HepG2 (cell line): ENCODE measurements around the gene NYNRIN. TPM values are rescaled to one million over a fixed set of nuclear protein-coding genes. Genes with fewer than 3 reads are reported as not detected.

Source experiments
- AGO1 ChIP-seq: fragments of 200-400 bp; formaldehyde crosslinking; IDR thresholded peaks from 2 replicates; pipeline ENCODE4 v1.6.1; 2017; ENCODE audit warnings: mild to moderate bottlenecking, low read depth, low read length, moderate library complexity; ENCODE audit not compliant: poor library complexity, severe bottlenecking
- AKAP8 ChIP-seq: sonication (generic); formaldehyde crosslinking; IDR thresholded peaks from 2 replicates; pipeline ENCODE4 v1.5.1; 2020; ENCODE audit warnings: mild to moderate bottlenecking, missing genetic modification reagents
- FOXO1 ChIP-seq: sonication (generic); formaldehyde crosslinking; IDR thresholded peaks from 2 replicates; pipeline ENCODE4 v1.4.0; 2020; ENCODE audit warnings: missing genetic modification reagents
- GATAD2A ChIP-seq: IDR thresholded peaks from 2 replicates; pipeline ENCODE4 v1.6.1; 2016
- MAZ ChIP-seq, 2 experiments: sonication (generic) in 1 of 2; formaldehyde crosslinking in 1 of 2; IDR thresholded peaks; 2 replicates each; pipeline versions ENCODE4 v1.5.0 to v1.6.1; 2012 to 2020; ENCODE audit warnings: low read depth in 2 of 2, mild to moderate bottlenecking in 2 of 2, borderline replicate concordance in 1 of 2, improper control_type of control experiment in 1 of 2, low read length in 1 of 2, missing genetic modification reagents in 1 of 2, moderate library complexity in 1 of 2
- MIXL1 ChIP-seq: IDR thresholded peaks from 2 replicates; pipeline ENCODE4 v1.6.1; 2016
- PCBP1 ChIP-seq: fragments of 200-400 bp; formaldehyde crosslinking; IDR thresholded peaks from 2 replicates; pipeline ENCODE4 v1.6.1; 2017; ENCODE audit warnings: mild to moderate bottlenecking, low read depth, low read length, borderline replicate concordance
- PHF8 ChIP-seq: sonication (generic); formaldehyde crosslinking; IDR thresholded peaks from 2 replicates; pipeline ENCODE4 v1.5.0; 2020; ENCODE audit warnings: missing genetic modification reagents
- RXRB ChIP-seq: IDR thresholded peaks from 2 replicates; pipeline ENCODE4 v1.6.1; 2016; ENCODE audit warnings: borderline replicate concordance, missing genetic modification reagents, missing compliant biosample characterization
- SNRNP70 ChIP-seq: fragments of 200-400 bp; formaldehyde crosslinking; IDR thresholded peaks from 2 replicates; pipeline ENCODE4 v1.6.1; 2017; ENCODE audit warnings: mild to moderate bottlenecking, low read depth, low read length, moderate library complexity
- STAG1 ChIP-seq: sonication (generic); formaldehyde crosslinking; IDR thresholded peaks from 2 replicates; pipeline ENCODE4 v1.4.0; 2020; ENCODE audit warnings: missing genetic modification reagents
- ZNF101 ChIP-seq: sonication (generic); formaldehyde crosslinking; IDR thresholded peaks from 2 replicates; pipeline ENCODE4 v1.4.0; 2020; ENCODE audit warnings: mild to moderate bottlenecking, low read depth, missing genetic modification reagents, borderline replicate concordance
- ZNF331 ChIP-seq: sonication (generic); formaldehyde crosslinking; IDR thresholded peaks from 2 replicates; pipeline ENCODE4 v1.4.0; 2020; ENCODE audit warnings: missing genetic modification reagents
- ZNF501 ChIP-seq: sonication (generic); formaldehyde crosslinking; IDR thresholded peaks from 2 replicates; pipeline ENCODE4 v1.5.1; 2020; ENCODE audit warnings: mild to moderate bottlenecking, moderate library complexity, missing genetic modification reagents
- ZNF546 ChIP-seq: sonication (generic); formaldehyde crosslinking; conservative IDR thresholded peaks from 2 replicates; pipeline ENCODE4 v1.8.1; 2023; ENCODE audit warnings: mild to moderate bottlenecking, missing genetic modification reagents
- ZSCAN25 ChIP-seq: sonication (generic); formaldehyde crosslinking; IDR thresholded peaks from 2 replicates; pipeline ENCODE4 v1.8.0; 2022; ENCODE audit warnings: mild to moderate bottlenecking, missing genetic modification reagents
- polyA plus RNA-seq, 8 experiments: library from polyadenylated mRNA; depleted of rRNA in 3 of 8; stranded (reverse) in 7 of 8; unstranded in 1 of 8; fragments of >200 nt; fragmentation: Illumina TruSeq in 4 of 8; extraction: Trizol in 4 of 8; gene quantifications; 2 replicates each; pipeline versions ENCODE4 v1.2.1 to v1.2.3, GENCODE V29; 2011 to 2016; ENCODE audit warnings: low read depth in 4 of 8, missing spikeins in 1 of 8, mixed read lengths in 1 of 8; ENCODE audit not compliant: insufficient read depth in 1 of 8
- total RNA-seq, 5 experiments: library from RNA; depleted of rRNA; stranded (reverse); fragments of >200 nt; fragmentation: Illumina TruSeq; extraction: Trizol; gene quantifications; 2 replicates each; pipeline ENCODE4 v1.2.3, GENCODE V29; 2016; ENCODE audit warnings: low read depth in 1 of 5
- TF ChIP-seq, protein P1 (sequence below): sonication (generic); formaldehyde crosslinking; IDR thresholded peaks from 2 replicates; pipeline ENCODE4 v1.8.1; 2022; ENCODE audit warnings: mild to moderate bottlenecking, missing genetic modification reagents
- TF ChIP-seq, protein P2 (sequence below): sonication (generic); formaldehyde crosslinking; IDR thresholded peaks from 2 replicates; pipeline ENCODE4 v1.4.0; 2020; ENCODE audit warnings: missing genetic modification reagents, mild to moderate bottlenecking, borderline replicate concordance
- TF ChIP-seq, protein P3 (sequence below): sonication (generic); formaldehyde crosslinking; IDR thresholded peaks from 2 replicates; pipeline ENCODE4 v1.8.0; 2022; ENCODE audit warnings: missing genetic modification reagents, low read depth, mild to moderate bottlenecking, borderline replicate concordance
- TF ChIP-seq, protein P4 (sequence below): sonication (generic); formaldehyde crosslinking; IDR thresholded peaks from 2 replicates; pipeline ENCODE4 v1.5.1; 2020; ENCODE audit warnings: mild to moderate bottlenecking, missing genetic modification reagents, moderate library complexity

The NYNRIN gene
- total and polyA plus RNA-seq, 2 of the 13 experiments (the other 11 are each of a cell fraction or from before 2014, with no cell fraction given): 0.63 to 1.1 TPM

DNA sequence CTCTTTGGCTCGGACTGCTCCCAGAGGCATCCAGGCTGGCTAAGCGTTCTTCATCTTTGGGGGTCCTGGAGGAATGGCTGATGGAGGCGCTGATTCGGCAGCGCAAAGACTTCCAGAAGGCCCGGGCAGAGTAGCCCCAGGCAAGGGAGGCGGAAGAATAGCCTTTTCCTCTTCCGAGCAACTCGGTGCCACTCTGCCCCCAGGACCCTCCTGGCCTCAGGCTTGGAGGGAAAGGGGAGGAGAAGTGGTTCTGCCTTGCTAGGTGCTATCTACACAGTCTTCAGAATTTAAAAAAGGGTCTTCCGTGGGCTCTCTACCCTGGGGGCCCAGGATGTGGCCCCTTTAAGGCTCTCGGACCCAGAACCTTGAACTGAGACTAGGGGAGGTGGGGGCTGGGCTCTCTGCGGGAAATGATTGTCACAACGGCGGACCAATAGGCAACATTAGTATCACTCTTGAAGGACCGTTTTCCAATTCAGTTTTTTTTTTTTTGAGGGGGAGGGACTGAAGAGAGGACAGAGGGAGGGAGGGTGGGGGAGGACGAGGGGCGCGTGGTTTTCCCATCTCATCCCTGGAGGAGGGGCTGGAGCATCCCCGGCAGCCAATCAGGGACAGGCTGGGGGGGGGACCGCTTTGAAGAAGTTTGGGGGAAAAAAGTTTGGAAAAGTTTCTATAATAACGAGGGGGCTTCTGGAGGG, 31.1 kb upstream of the NYNRIN start, which contains the start of gene NFATC4 (continued):
- TF ChIP-seq, protein P1, sequence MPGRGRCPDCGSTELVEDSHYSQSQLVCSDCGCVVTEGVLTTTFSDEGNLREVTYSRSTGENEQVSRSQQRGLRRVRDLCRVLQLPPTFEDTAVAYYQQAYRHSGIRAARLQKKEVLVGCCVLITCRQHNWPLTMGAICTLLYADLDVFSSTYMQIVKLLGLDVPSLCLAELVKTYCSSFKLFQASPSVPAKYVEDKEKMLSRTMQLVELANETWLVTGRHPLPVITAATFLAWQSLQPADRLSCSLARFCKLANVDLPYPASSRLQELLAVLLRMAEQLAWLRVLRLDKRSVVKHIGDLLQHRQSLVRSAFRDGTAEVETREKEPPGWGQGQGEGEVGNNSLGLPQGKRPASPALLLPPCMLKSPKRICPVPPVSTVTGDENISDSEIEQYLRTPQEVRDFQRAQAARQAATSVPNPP (CRISPR knock-in tag): no peak
- no peak for TF ChIP-seq SNRNP70
- no peak for TF ChIP-seq AKAP8 (CRISPR knock-in tag)
- 0 out of 2 replicates have a peak, but pooled peaks have one; percentile 29 for TF ChIP-seq ZNF546 (CRISPR knock-in tag)
- 0 out of 2 replicates have a peak, but pooled peaks have one; percentile 0 for TF ChIP-seq FOXO1
- TF ChIP-seq ZSCAN25 (CRISPR knock-in tag): no peak
- no peak for TF ChIP-seq ZNF101 (CRISPR knock-in tag)
- TF ChIP-seq MAZ (IDR thresholded peaks at IDR 0.05; ENCODE audit: borderline replicate concordance, low read depth, low read length): peak; percentile 12; the same call in 1 of the 2 replicates
- no peak for TF ChIP-seq MAZ (CRISPR knock-in tag; IDR thresholded peaks at IDR 0.05; ENCODE audit: low read depth)
- no peak for TF ChIP-seq MIXL1 (CRISPR knock-in tag)
- no peak for TF ChIP-seq PHF8 (CRISPR knock-in tag)
- TF ChIP-seq AGO1: no peak
- TF ChIP-seq, protein P2, sequence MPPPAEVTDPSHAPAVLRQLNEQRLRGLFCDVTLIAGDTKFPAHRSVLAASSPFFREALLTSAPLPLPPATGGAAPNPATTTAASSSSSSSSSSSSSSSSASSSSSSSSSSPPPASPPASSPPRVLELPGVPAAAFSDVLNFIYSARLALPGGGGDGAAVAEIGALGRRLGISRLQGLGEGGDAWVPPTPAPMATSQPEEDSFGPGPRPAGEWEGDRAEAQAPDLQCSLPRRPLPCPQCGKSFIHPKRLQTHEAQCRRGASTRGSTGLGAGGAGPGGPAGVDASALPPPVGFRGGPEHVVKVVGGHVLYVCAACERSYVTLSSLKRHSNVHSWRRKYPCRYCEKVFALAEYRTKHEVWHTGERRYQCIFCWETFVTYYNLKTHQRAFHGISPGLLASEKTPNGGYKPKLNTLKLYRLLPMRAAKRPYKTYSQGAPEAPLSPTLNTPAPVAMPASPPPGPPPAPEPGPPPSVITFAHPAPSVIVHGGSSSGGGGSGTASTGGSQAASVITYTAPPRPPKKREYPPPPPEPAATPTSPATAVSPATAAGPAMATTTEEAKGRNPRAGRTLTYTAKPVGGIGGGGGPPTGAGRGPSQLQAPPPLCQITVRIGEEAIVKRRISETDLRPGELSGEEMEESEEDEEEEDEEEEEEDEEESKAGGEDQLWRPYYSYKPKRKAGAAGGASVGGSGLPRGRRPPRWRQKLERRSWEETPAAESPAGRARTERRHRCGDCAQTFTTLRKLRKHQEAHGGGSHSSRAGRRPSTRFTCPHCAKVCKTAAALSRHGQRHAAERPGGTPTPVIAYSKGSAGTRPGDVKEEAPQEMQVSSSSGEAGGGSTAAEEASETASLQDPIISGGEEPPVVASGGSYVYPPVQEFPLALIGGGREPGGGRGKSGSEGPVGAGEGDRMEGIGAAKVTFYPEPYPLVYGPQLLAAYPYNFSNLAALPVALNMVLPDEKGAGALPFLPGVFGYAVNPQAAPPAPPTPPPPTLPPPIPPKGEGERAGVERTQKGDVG (CRISPR knock-in tag): no peak
- TF ChIP-seq, protein P3, sequence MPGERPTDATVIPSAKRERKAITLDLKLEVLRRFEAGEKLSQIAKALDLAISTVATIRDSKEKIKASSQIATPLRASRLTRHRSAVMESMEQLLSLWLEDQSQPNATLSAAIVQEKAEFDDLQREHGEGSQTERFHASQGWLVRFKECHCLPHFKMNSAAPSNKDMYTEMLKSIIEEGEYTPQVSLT (CRISPR knock-in tag): no peak
- no peak for TF ChIP-seq ZNF331 (CRISPR knock-in tag)
- peak; percentile 80; the same call in 1 of the 2 replicates for TF ChIP-seq PCBP1
- peak; percentile 5; the same call in 1 of the 2 replicates for TF ChIP-seq RXRB (CRISPR knock-in tag)
- TF ChIP-seq GATAD2A (CRISPR knock-in tag): 0 out of 2 replicates have a peak, but pooled peaks have one; percentile 0
- TF ChIP-seq, protein P4, sequence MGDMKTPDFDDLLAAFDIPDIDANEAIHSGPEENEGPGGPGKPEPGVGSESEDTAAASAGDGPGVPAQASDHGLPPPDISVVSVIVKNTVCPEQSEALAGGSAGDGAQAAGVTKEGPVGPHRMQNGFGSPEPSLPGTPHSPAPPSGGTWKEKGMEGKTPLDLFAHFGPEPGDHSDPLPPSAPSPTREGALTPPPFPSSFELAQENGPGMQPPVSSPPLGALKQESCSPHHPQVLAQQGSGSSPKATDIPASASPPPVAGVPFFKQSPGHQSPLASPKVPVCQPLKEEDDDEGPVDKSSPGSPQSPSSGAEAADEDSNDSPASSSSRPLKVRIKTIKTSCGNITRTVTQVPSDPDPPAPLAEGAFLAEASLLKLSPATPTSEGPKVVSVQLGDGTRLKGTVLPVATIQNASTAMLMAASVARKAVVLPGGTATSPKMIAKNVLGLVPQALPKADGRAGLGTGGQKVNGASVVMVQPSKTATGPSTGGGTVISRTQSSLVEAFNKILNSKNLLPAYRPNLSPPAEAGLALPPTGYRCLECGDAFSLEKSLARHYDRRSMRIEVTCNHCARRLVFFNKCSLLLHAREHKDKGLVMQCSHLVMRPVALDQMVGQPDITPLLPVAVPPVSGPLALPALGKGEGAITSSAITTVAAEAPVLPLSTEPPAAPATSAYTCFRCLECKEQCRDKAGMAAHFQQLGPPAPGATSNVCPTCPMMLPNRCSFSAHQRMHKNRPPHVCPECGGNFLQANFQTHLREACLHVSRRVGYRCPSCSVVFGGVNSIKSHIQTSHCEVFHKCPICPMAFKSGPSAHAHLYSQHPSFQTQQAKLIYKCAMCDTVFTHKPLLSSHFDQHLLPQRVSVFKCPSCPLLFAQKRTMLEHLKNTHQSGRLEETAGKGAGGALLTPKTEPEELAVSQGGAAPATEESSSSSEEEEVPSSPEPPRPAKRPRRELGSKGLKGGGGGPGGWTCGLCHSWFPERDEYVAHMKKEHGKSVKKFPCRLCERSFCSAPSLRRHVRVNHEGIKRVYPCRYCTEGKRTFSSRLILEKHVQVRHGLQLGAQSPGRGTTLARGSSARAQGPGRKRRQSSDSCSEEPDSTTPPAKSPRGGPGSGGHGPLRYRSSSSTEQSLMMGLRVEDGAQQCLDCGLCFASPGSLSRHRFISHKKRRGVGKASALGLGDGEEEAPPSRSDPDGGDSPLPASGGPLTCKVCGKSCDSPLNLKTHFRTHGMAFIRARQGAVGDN: peak; percentile 1; the same call in 1 of the 2 replicates
- no peak for TF ChIP-seq ZNF501 (CRISPR knock-in tag)
- no peak for TF ChIP-seq STAG1 (CRISPR knock-in tag)
